GM10266 (cell line): ENCODE results near the gene HCFC1R1.

Experiments
- DNase-seq: peaks from one replicate; pipeline ENCODE4 v3.0.0; 2012; ENCODE audit errors: extremely low spot score
- CTCF ChIP-seq: IDR thresholded peaks from 2 replicates; pipeline ENCODE4 v1.5.1; 2012; ENCODE audit warnings: mild to moderate bottlenecking, low read depth; ENCODE audit not compliant: control insufficient read depth, insufficient read depth; ENCODE audit errors: missing control alignments

The HCFC1R1 gene

GRCh38 chr16:3019594-3020246 lies 4.0 kb downstream of the HCFC1R1 start:
- no peak for DNase-seq
- TF ChIP-seq CTCF, result no peak

DNA sequence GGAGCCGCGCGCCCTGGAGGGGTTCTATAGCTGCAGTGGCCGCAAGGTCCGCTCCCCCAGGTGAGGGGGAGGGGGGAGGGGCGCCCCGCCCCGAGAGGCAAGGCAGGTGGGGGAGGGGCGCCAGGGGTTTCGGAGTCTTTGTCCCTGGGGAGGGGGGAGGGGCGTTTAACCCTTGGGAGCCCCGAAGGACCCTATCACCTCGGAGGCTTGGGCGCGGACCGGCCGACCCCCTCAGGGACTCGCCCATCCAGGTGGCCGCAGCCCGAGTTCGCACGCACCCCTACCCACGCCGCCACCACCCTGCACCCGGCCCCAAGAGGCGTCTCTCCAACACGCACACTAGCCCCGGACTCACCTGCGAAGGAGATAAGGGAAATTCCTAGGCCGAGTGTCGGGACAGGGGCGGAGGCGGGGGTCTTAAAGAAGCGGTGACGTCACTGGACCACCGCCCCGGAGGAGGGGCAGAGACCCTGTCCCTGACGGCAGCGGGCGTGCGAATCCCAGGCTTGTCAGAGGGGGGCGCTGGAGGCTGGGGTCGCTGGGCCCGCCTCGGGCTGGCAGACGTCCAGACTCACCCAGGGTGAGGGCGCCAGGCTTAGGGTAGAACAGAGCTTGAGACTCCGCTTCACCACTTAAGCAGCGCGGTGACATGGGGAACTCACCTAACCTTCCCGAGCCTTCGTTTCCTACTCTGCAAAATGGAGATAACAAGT lies 5.8 kb downstream of the HCFC1R1 start, which contains the start of gene CLDN6:
CLDN6 (minus strand) TSS at position 390 of the 713 bp plus-strand sequence. CDS start 2,162 bp downstream, outside the sequence.
- DNase-seq, result no peak

DNA sequence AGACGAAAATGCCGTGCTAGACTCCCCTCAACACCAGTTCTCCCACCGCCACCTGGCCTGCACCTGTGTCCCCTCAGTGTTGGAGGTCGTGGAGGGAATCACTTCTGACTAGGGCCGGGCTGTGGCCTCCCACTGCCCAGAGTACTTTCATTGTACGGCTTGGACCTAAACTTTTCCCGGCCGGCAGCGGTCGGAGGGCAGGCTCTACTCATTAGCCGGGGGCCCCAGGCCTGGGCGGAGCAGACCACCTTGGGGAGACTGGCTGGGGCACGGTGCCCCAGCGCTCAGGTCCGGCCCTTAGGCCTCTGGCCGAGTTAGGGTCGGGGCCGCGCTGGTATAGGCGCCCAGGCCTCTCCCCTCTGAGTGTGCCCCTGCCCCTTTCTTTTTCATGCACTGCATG lies 6.4 kb downstream of the HCFC1R1 start:
- no peak for TF ChIP-seq CTCF
- no peak for DNase-seq

More for the DNA sequence above, 5.8 kb downstream of the HCFC1R1 start, which contains the start of gene CLDN6:
- peak; percentile 19 for TF ChIP-seq CTCF

GRCh38 chr16:3015865-3016521 lies 7.7 kb downstream of the HCFC1R1 start:
- no peak for TF ChIP-seq CTCF
- no peak for DNase-seq

DNA sequence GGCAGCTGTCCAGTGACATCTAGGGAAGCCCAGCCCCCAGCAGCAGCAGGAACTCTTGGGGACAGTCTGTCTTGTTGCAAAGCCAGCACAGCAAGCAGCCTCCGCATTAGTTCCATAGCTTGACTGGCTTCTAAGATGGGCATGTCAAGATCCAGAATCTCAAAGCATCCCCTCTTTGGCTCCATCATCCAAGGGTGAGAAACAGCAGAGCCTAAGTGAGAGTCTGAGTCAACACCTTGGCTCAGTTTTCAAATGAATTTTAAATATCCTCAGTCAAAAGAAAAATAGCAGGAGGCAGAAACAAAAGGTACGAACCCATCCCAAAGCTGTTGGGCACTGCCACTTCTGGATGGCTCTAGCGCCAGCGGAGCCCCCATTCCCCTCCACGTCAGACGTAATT lies 8.8 kb downstream of the HCFC1R1 start:
- no peak for DNase-seq
- TF ChIP-seq CTCF, result no peak

GRCh38 chr16:3013998-3014690 lies 9.6 kb downstream of the HCFC1R1 start:
- TF ChIP-seq CTCF, result no peak
- no peak for DNase-seq
